Kidney epithelial cell (primary cell): Measurements from ENCODE around the gene PTPRT. TPM values are rescaled to one million over a fixed set of nuclear protein-coding genes. Genes with fewer than 3 reads are reported as not detected.

Experiments used
- DNase-seq: peaks from one replicate; pipeline ENCODE4 v3.0.0-alpha.2; 2010; ENCODE audit warnings: low read depth
- H3K27me3 ChIP-seq: 2 replicates; pipeline ENCODE4 v1.6.0; 2011; ENCODE audit warnings: low read length; ENCODE audit not compliant: control insufficient read depth, insufficient read depth
- H3K36me3 ChIP-seq: 2 replicates; pipeline ENCODE4 v1.5.1; 2011; ENCODE audit warnings: low read length; ENCODE audit not compliant: control insufficient read depth, insufficient read depth
- H3K4me3 ChIP-seq: 2 replicates; pipeline ENCODE4 v1.5.1; 2011; ENCODE audit warnings: low read depth, mild to moderate bottlenecking, control low read depth, low read length
- total RNA-seq: library from RNA; depleted of rRNA; stranded (reverse); fragments of >200 nt; gene quantifications from 2 replicates; pipeline ENCODE4 v1.2.3, GENCODE V29; 2015
- TF ChIP-seq, protein P1 (sequence below): IDR thresholded peaks from 2 replicates; pipeline ENCODE4 v1.5.1; 2011; ENCODE audit warnings: mild to moderate bottlenecking, moderate library complexity, low read length, control low read depth, inconsistent platforms; ENCODE audit not compliant: insufficient read depth, poor library complexity, severe bottlenecking

Gene PTPRT
- total RNA-seq, 1 donor from 2014 or later, result 0.25 TPM

DNA sequence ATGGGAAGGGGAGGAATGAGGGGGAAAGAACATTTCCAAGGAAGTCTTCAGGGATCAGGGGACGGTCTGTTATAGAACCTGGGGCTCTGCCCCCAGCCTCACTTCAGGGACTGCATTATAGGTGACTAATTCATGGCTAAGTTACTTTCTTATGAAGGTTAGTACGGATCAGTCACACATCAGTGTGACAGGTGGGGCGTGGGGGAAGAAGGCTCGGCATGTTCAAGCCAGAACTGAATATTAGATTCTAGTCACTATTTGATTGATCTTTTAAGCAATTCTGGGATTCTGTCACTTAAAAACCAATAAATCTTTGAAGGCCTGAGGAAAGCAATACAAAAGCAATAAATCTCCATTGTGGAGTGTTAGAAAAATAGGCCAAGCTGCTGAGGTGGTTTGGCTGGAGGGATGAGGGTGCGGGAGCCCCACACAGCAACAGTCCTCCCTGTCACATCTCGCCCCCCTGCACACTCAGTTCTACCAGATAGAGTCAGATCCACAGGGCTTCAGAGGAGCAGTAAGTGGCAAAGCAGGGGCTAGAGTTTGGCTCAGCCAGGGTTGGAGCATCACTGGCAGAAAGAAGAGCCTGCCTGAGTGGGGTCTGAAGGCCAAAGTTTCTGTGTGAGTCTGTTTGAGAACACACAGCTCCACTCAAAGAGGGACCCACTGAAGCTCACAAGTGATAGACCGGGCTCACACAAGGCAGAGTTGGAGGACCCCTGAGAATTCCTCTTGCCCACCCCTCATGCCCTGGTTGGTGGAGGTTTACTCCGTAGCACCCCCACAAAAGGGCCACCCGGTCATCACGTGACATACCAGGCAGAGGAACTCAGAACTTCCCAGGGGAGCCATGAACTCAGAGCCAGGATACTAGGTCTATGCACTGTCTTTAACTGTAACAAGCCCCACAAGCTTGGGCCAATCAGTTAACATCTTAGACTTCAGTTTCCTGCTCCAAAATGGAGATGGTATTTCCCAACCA lies 843.2 kb downstream of the PTPRT start:
- H3K36me3 ChIP-seq, result no peaks in the 10 kb centered on the region
- no peak for DNase-seq
- H3K4me3 ChIP-seq, result no peak overlapping the region
- TF ChIP-seq, protein P1, sequence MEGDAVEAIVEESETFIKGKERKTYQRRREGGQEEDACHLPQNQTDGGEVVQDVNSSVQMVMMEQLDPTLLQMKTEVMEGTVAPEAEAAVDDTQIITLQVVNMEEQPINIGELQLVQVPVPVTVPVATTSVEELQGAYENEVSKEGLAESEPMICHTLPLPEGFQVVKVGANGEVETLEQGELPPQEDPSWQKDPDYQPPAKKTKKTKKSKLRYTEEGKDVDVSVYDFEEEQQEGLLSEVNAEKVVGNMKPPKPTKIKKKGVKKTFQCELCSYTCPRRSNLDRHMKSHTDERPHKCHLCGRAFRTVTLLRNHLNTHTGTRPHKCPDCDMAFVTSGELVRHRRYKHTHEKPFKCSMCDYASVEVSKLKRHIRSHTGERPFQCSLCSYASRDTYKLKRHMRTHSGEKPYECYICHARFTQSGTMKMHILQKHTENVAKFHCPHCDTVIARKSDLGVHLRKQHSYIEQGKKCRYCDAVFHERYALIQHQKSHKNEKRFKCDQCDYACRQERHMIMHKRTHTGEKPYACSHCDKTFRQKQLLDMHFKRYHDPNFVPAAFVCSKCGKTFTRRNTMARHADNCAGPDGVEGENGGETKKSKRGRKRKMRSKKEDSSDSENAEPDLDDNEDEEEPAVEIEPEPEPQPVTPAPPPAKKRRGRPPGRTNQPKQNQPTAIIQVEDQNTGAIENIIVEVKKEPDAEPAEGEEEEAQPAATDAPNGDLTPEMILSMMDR, result no peak
- H3K27me3 ChIP-seq, result no peaks in the 10 kb centered on the region

DNA sequence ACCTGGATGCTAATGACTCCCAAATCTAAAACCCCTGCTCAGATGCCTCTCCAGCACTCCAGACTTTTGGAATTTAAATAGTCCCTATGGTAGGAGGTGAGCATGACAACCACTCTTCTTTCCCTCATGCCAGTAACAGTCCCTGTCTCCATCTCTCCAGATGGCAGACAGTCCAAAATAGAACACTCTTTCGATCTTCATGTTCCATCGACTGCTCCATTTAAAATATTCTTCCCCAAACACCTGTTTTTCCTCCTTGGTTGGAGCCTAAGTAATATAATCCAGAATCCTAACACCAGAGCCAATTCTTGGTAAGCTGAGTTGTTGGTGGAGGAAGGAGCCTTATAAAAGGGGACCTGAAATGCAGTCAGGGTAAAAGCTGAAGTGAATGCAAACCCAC lies 848.1 kb downstream of the PTPRT start:
- Histone ChIP-seq H3K36me3 (no peaks in the 10 kb centered on the region), H3K27me3 (no peaks in the 10 kb centered on the region), H3K4me3 (no peak overlapping the region)
- TF ChIP-seq, protein P1, result no peak
- DNase-seq, result no peak

DNA sequence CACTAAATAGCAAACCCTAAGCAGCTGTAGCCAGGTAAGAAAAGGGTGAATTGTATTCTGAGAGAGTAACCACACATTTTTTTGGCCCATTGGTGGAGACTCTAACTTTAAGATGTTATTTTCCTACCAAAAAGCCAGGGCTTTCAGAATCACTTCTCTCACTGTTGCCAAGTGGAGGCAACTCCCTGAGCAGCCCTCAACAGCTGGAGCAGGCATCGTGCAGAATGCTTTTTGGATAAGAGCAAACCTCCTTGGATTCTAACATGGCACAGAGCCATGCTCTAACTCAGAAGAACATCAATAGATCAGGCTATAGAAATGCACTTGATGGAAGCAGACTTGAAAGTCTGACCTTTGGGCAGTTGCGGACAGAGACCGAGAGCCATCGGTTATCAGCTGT lies 849.3 kb downstream of the PTPRT start:
- no peak overlapping the region for H3K4me3 ChIP-seq
- TF ChIP-seq, protein P1, result no peak
- no peak for DNase-seq
- no peaks in the 10 kb centered on the region for H3K27me3 ChIP-seq
- no peaks in the 10 kb centered on the region for H3K36me3 ChIP-seq

DNA sequence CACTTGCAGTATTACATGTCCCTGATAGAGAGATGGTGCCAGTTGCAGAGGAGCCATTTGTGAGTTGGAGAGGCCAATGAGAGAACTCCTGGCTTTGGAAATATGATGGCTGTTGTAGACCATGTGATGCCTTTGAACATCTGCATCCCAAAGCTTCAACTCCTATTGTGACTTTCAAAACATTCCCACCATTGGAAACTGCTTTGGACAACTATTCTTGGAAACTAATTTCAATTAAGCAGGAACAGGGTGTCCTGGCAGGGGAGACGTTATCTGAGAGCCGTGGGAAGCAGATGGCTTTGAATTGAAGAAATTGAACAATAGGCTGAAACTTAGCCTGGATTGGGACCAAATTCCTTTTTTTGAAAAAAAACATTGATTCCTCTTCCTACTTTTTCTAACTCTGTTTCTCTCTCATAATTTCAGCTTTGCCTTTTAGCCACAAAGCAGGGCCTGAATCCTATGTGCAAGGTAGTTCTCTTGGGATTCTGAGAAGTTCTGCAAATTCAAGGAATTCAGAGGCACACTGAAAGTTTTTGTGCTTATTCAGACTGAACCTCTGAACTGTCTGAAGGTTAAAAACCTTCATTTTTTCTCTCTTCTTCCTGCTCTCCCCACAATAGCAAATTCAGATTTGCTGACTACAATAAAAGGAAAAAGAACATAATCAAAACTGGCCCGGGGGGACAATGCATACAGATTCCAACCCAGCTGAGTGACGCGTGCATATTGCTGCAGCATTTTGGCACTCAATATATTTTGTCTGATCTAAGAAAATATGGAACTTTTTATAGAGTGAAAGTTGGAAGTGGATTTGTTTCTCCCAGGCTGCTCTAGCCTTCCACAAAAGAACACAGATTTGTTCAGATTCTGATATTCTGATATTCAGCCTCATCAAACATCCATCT lies 851.2 kb downstream of the PTPRT start:
- DNase-seq, result no peak
- TF ChIP-seq, protein P1, result no peak
- H3K27me3 ChIP-seq, result no peaks in the 10 kb centered on the region
- no peaks in the 10 kb centered on the region for H3K36me3 ChIP-seq
- no peak overlapping the region for H3K4me3 ChIP-seq

DNA sequence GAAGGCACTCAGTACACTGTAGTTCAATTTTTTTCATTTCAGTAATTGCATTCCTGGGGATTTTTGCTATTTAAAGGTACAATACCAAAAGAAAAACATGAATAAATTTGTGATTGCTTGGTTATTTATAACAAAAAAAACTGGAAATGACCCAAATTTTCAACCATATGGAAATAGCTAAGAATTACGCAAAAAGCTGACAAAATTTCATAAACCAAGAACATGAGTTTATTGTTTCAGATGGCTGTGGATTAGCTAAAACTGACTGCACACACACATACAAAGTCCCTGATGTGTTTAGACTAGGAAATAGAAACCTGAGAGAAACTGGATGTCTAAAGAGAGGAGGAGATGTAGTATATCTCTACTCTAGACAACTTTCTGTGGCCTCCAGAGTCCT lies 853.1 kb downstream of the PTPRT start:
- H3K36me3 ChIP-seq, result no peaks in the 10 kb centered on the region
- H3K27me3 ChIP-seq, result no peaks in the 10 kb centered on the region
- no peak overlapping the region for H3K4me3 ChIP-seq
- no peak for DNase-seq
- TF ChIP-seq, protein P1, result no peak
